Astrocyte of the hippocampus (primary cell): ENCODE measurements around the gene MIA3.
"Not testable (repeated sequence)": the region's sequence is repeated elsewhere in the genome, so short reads cannot be mapped to it uniquely, and the experiment has no call there.

Source experiments
- DNase-seq: peaks from one replicate; pipeline ENCODE4 v3.0.0; 2011; ENCODE audit warnings: low read depth, low spot score

MIA3 gene

GRCh38 chr1:222622765-222623164 is 4.9 kb downstream of the MIA3 start:
- DNase-seq: no peak

DNA sequence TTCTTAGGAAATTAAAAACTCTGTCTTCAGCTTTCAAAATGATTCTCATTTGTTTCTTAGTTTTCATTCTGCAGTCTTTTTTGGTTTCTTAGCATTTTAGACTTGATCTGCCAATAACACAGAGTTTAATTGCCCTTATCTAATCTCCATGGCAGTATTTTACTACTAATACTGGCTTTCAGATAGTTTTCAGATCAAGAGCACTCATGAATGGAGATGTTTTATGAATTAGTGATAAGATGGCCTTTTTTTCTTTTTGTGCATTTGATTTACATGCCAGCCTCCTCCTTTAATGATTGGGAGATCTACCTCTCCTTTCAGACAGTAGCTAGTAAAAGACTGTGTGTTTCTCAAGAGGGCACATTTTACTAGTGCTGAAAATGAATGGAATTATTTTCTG is 5.6 kb downstream of the MIA3 start:
- DNase-seq: no peak

DNA sequence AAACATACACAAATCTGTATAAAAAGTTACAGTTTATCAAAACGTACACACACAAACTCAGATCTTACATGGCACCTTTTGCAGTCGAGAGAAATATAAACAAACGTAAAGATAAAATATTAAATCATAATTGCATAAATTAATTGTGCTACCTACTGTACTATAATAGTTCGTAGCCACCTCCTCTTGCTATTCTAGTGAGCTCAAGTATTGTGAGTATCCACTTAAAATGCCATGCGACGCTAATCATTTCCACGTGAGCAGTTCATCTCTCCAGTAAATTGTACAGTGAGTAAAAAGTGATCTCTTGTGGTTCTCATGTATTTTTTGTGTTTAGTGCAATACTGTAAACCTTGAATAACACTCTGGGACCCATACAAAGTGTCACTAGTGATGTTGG is 6.3 kb downstream of the MIA3 start:
- DNase-seq: no peak

DNA sequence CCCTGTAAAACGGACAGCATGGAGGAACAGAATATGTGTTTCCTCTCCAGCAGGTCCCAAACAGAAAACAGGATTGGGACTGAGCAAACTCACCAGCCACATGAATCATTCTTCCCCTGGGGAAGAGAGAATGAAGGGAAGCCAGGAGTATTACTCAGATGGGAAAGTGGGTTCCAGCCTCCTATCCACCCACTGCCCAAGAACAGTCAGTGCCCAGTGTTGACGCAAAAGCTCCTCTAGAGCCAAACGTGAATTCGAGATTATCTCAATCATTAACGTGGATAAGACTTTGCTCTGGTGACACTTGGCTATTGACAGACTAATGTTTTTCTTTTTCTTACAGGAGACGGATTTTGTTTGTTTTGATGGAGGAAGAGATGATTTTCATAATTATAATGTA is 9.3 kb downstream of the MIA3 start:
- DNase-seq: peak; percentile 35

DNA sequence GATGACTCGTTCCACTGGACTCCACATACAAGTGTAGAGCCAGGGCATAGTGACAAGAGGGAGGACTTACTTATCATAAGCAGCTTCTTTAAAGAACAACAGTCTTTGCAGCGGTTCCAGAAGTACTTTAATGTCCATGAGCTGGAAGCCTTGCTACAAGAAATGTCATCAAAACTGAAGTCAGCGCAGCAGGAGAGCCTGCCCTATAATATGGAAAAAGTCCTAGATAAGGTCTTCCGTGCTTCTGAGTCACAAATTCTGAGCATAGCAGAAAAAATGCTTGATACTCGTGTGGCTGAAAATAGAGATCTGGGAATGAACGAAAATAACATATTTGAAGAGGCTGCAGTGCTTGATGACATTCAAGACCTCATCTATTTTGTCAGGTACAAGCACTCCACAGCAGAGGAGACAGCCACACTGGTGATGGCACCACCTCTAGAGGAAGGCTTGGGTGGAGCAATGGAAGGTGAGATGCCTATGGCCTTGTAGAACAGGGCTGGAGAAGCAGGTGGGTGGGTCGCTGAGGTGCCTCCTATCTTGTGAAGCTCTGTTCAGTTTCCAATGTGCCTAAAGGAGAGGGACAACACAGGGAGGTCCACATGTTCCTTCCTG is 12.1 kb downstream of the MIA3 start:
- DNase-seq: peak; percentile 36

GRCh38 chr1:222631611-222632208 is 13.8 kb downstream of the MIA3 start:
- peak; percentile 4 for DNase-seq

- DNase-seq: no peak
Measured at GRCh38 chr1:222632749-222633148, 14.9 kb downstream of the MIA3 start.

DNA sequence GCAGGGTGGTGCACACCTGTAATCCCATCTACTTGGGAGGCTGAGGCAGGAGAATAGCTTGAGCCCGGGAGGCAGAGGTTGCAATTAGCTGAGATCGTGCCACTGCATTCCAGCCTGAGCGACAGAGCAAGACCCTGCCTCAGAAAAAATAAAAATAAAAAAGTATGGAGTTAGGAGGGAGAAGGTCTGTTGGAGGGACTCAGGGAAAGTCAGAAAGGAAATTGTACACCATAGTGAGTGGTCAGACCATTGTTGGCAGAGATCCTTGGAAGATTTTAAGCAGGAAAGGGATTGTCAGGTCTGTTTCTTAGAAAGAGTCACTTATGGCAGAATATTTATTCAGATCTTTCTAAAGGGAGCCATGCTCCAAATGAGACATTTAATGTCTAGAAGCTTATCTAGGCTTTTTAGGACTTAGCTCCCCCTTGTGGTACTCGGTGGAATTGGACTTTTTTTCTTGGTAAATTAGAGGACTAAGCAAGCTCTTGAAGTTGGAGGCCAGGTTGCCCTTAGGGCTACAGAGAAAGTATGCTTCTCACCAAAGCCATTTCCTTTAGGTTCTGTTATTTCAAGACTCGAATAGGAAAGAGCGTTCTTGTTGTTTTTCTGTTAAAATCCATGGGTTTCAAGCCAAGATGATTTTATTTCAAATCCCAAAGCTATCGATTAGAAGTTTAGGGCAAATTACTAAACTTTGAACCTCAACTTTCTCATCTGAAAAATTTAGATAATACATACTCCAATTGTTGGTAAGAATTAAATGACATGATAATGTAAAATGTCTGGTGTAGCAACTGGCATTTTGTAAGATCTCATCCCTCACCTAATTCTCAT is 16.5 kb downstream of the MIA3 start:
- DNase-seq: peak; percentile 92

DNA sequence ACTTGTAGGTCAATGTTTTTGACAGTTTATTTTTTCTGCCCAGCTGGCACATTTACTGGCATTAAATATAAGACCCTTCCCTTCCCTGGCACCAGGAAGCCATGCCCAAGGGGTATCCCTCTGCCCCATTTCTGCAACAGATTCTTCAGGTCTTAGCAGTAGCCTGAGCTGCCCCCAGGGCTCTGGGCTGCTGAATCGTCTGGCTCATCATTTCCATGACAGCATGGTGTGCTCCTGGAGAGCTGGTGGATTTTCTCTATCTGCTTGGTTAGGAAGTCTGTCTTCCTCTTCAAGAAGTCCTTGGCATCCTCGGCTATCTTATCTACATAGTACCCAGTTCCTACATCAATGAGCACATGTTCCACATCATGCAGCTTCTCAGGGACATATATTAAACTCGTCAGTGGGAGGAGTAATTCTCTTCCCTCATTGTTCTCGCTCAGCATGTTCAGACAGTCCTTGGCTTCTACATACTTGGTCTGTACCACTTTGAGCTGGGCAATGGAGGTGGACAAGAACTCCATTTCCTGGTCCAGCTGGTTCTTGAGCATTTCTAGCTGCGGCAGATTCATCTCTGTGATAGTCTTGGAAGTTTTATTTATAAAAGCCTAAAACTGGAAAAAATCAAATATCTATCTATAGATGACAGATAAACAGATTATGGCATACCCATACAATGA is 23.5 kb downstream of the MIA3 start:
- DNase-seq: no peak

- DNase-seq: no peak
Measured at GRCh38 chr1:222642468-222642867, 24.6 kb downstream of the MIA3 start.

GRCh38 chr1:222643606-222643937 is 25.7 kb downstream of the MIA3 start:
- DNase-seq: no peak

GRCh38 chr1:222643938-222644635 is 26.2 kb downstream of the MIA3 start:
- peak; percentile 99 for DNase-seq

DNA sequence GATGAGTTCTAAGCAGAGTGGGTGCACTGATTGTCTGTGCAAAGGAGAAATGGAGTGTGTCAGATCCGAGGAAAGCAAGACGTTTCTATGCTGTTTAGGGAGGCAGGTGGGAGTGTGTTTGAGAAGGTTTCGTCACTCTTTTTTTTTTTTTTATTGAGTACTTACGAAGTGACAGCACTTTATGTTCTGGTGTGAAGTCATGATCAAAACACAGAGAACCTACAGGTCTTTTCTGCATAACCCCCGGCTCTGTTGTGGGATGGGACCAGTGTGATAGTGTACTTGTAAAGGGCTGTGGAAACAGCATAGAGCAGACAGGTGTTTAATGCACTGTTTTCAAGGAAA is 26.7 kb downstream of the MIA3 start:
- no peak for DNase-seq

DNA sequence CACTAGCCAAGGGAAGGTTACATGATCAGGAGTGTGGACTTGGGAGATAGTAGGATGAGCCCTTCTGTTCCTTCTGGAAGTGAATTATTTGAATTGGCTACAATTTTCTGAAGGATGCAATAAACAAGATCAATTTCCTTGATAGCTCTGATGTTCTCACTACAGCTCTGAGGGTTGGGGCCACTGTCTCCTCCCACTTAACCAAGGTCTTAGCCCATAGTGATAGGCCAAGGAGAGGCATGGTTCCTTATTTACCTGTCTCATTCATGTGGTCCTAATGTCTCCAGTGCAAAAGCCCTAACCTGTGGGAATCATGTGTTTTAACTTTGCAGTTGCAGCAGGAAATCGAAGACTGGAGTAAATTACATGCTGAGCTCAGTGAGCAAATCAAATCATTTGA is 34.8 kb downstream of the MIA3 start:
- no peak for DNase-seq

DNA sequence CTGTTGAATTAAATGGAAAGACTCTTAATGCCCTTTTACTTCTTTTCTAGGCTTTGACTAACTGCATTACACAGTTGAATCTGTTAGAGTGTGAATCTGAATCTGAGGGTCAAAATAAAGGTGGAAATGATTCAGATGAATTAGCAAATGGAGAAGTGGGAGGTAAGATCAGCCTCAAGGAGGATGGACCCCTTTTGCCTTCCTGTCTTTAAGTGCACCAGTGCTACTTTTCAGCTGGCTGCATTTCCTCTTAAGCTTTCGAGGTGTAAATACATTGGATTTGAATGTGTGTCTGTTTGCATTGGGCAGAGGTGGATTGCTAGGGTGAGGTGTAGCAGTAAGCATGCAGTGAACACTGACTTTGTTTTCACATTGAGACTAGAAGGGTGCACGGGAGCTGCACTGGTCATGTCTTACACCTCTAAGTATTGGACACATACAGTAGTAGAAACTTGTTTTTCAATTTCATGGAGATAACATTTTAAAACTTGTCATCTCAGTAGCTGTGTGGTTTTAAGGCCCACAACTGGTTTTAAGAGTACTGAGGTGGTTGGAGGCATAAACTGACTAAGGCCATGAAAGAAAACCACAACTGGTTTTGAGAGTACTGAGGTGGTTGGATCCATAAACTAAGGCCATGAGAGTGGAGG is 35.4 kb downstream of the MIA3 start:
- DNase-seq: no peak

DNA sequence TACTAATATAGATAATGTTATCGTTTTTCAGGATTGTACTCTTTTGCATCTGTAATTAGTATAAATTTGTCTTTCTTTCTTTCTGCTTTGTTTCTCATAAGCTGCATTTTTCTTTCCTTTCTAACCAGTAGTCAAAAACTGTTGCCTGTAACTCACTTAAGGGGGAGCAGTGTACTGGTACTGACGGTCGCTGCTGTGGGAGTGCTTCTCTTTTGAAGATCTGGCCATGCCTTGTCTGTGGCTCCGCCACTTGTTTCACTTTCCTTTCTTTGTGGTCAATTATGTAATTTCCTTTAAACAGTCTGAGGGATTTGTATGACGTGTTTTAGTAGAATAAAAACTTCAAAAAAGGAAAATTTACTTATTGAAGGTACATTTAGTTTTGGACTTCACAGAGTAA is 37.0 kb downstream of the MIA3 start:
- DNase-seq: peak; percentile 23

- DNase-seq: no peak
Measured at GRCh38 chr1:222656391-222657155, 38.7 kb downstream of the MIA3 start.

- DNase-seq: no peak
Measured at GRCh38 chr1:222657899-222658298, 40.0 kb downstream of the MIA3 start.

GRCh38 chr1:222663431-222663934 is 45.6 kb downstream of the MIA3 start:
- no peak for DNase-seq

DNA sequence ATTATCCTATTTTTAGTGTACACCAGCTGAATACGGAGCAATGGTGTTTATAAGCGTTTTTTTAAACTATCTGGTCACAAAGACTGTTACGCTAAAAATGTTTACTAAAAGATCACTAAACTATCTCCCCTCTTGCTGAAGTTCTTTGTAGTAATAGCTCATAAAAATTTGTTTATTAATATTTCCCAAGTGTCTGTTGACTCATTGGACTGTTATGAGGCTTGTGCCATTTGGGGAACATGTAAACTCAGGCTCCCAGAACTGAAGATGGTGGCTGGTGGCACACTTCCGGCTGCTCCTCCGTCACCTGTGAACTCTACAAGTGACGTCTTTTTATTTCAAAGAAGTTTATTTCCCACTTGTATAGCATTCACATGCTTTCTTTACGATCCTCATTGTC is 48.1 kb downstream of the MIA3 start:
- DNase-seq: no peak

GRCh38 chr1:222668184-222668583 is 50.3 kb downstream of the MIA3 start:
- DNase-seq: not testable (repeated sequence)
